SK-N-SH (cell line): ENCODE results near the gene CANT1. TPM values are rescaled to one million over a fixed set of nuclear protein-coding genes. Genes with fewer than 3 reads are reported as not detected.

Experiments
- FOXM1 ChIP-seq: IDR thresholded peaks from 2 replicates; pipeline ENCODE4 v1.4.0; 2012; ENCODE audit warnings: low read depth, mild to moderate bottlenecking
- NRF1 ChIP-seq: IDR thresholded peaks from 2 replicates; pipeline ENCODE4 v1.6.1; 2012; ENCODE audit warnings: low read depth, mild to moderate bottlenecking, low read length
- polyA plus RNA-seq, 3 experiments: library from polyadenylated mRNA; depleted of rRNA; stranded (reverse); fragments of >200 nt; gene quantifications; 2 replicates each; pipeline ENCODE4 v1.2.3, GENCODE V29; 2012

CANT1 gene
- polyA plus RNA-seq, 1 of the 3 experiments (the other 2 are of a cell fraction) = 87.4 TPM

DNA sequence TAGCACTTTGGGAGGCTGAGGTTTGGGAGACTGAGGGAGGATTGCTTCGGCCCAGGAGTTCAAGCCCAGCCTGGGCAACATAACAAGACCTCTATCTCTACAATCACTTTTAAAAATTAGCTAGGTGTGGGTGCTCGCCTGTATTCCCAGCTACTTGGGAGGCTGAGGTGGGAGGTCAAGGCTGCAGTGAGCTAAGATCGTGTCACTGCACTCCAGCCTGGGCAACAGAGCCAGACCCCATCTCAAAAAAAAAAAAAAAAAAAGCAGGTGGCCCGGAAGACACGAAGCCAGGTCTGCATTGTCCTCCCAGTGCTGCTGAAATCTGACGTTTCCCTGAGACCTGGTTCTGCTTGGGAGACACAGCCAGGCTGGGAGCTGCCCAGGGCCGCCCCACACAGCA lies 65.5 kb downstream of the CANT1 start (continued):
- TF ChIP-seq NRF1 = no peak
- no peak for TF ChIP-seq FOXM1

Other genes with a start within 250 kb of the CANT1 start
- gene CYTH1, start 227.5 kb downstream of the CANT1 start, polyA plus RNA-seq (2012; rRNA removed) = 23.8 and 24.8 TPM in 2 replicates
- 34.6 and 41.2 TPM in 2 replicates for gene USP36, start 168.9 kb downstream of the CANT1 start, polyA plus RNA-seq (2012; rRNA removed)
- 0.31 and 0.35 TPM in 2 replicates for gene CEP295NL, start 106.6 kb downstream of the CANT1 start, polyA plus RNA-seq (2012; rRNA removed)
- 256 and 441 TPM in 2 replicates for gene TIMP2, start 84.4 kb downstream of the CANT1 start, polyA plus RNA-seq (2012; rRNA removed)
- gene LGALS3BP, start 29.8 kb downstream of the CANT1 start, polyA plus RNA-seq (2012; rRNA removed) = 272 and 579 TPM in 2 replicates
- gene C1QTNF1, start 14.4 kb upstream of the CANT1 start, polyA plus RNA-seq (2012; rRNA removed) = 11.6 and 14.3 TPM in 2 replicates
- 30.1 and 30.4 TPM in 2 replicates for gene ENGASE, start 65.1 kb upstream of the CANT1 start, polyA plus RNA-seq (2012; rRNA removed)